ENCODE data around the gene ACTN4. TPM values are rescaled to one million over a fixed set of nuclear protein-coding genes. Genes with fewer than 3 reads are reported as not detected.

Gene ACTN4
- total RNA-seq, 1 donor from 2014 or later: 127 TPM

GRCh38 chr19:38678891-38679494, 31.5 kb downstream of the ACTN4 start:
- Histone ChIP-seq H3K4me1 (peaks cover 9% of the 10 kb centered on the region), H3K4me3 (no peak overlapping the region), H3K27ac (no peak overlapping the region), H2AFZ (replicated peaks) (no peak overlapping the region), H3K36me3 (no peaks in the 10 kb centered on the region), H3K9me3 (ENCODE audit: low read depth) (no peaks in the 10 kb centered on the region), H3K27me3 (no peaks in the 10 kb centered on the region), H3K79me2 (ENCODE audit: low read depth) (peaks cover 91% of the 10 kb centered on the region), H3K9ac (no peak overlapping the region), H3F3A (ENCODE audit: low read depth) (peaks cover 17% of the 10 kb centered on the region), H4K20me1 (ENCODE audit: low read depth) (peaks cover 77% of the 10 kb centered on the region), H3K4me2 (no peak overlapping the region)
- no peak for DNase-seq (ENCODE audit: low spot score)
- Mint-ChIP-seq H3K4me3 (no peak overlapping the region), H3K9me3 (peaks cover 2% of the 10 kb centered on the region), H3K36me3 (peaks cover 32% of the 10 kb centered on the region), H3K27ac (peak overlapping the region; percentile 87), H3K27me3 (ENCODE audit: insufficient read depth, low read depth) (peaks cover 2% of the 10 kb centered on the region), H3K4me1 (peaks cover 19% of the 10 kb centered on the region)
- TF ChIP-seq, protein P1, sequence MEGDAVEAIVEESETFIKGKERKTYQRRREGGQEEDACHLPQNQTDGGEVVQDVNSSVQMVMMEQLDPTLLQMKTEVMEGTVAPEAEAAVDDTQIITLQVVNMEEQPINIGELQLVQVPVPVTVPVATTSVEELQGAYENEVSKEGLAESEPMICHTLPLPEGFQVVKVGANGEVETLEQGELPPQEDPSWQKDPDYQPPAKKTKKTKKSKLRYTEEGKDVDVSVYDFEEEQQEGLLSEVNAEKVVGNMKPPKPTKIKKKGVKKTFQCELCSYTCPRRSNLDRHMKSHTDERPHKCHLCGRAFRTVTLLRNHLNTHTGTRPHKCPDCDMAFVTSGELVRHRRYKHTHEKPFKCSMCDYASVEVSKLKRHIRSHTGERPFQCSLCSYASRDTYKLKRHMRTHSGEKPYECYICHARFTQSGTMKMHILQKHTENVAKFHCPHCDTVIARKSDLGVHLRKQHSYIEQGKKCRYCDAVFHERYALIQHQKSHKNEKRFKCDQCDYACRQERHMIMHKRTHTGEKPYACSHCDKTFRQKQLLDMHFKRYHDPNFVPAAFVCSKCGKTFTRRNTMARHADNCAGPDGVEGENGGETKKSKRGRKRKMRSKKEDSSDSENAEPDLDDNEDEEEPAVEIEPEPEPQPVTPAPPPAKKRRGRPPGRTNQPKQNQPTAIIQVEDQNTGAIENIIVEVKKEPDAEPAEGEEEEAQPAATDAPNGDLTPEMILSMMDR (IDR thresholded peaks at IDR 0.05): no peak
- no peak for TF ChIP-seq EZH2phosphoT487 (IDR thresholded peaks at IDR 0.05)
- no peak for TF ChIP-seq EZH2 (IDR thresholded peaks at IDR 0.05)

DNA sequence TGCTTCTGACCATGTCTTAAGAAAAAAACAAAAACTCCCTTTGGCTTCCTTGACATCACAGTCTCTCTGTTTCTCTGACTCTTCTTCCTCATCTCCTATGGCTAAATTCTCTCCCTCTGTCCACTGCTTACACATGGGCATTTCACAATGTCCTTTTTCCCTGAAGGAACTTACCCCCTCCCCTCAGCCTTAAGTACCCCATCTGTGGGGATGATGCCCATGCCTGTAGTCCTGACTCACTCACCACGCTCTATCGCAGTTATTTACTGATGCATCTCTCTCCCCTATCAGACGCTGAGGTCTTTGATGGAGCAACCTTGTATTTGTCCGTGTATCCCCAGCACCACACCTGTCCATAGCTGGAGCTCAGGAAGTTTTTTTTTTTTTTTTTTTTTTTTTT, 32.4 kb downstream of the ACTN4 start:
- Histone ChIP-seq H3K9ac (no peak overlapping the region), H3K4me1 (peaks cover 15% of the 10 kb centered on the region), H3K9me3 (ENCODE audit: low read depth) (no peaks in the 10 kb centered on the region), H3K36me3 (no peaks in the 10 kb centered on the region), H3F3A (ENCODE audit: low read depth) (peaks cover 18% of the 10 kb centered on the region), H3K79me2 (ENCODE audit: low read depth) (peaks cover 91% of the 10 kb centered on the region), H3K4me3 (no peak overlapping the region), H3K4me2 (no peak overlapping the region), H4K20me1 (ENCODE audit: low read depth) (peaks cover 77% of the 10 kb centered on the region), H2AFZ (replicated peaks) (no peak overlapping the region), H3K27ac (no peak overlapping the region), H3K27me3 (no peaks in the 10 kb centered on the region)
- Mint-ChIP-seq H3K36me3 (peaks cover 31% of the 10 kb centered on the region), H3K27me3 (ENCODE audit: insufficient read depth, low read depth) (peaks cover 2% of the 10 kb centered on the region), H3K4me1 (peaks cover 23% of the 10 kb centered on the region), H3K4me3 (no peak overlapping the region), H3K9me3 (peaks cover 2% of the 10 kb centered on the region), H3K27ac (no peak overlapping the region)
- TF ChIP-seq, protein P1 (IDR thresholded peaks at IDR 0.05): no peak
- TF ChIP-seq EZH2phosphoT487 (IDR thresholded peaks at IDR 0.05): no peak
- no peak for TF ChIP-seq EZH2 (IDR thresholded peaks at IDR 0.05)
- DNase-seq (ENCODE audit: low spot score): no peak

GRCh38 chr19:38682195-38682867, 34.9 kb downstream of the ACTN4 start:
- Mint-ChIP-seq H3K27ac (peak overlapping the region; percentile 36), H3K4me1 (peaks cover 35% of the 10 kb centered on the region), H3K27me3 (ENCODE audit: insufficient read depth, low read depth) (peaks cover 2% of the 10 kb centered on the region), H3K4me3 (peak overlapping the region; percentile 36), H3K9me3 (peaks cover 2% of the 10 kb centered on the region), H3K36me3 (peaks cover 27% of the 10 kb centered on the region)
- Histone ChIP-seq H3K4me1 (peaks cover 33% of the 10 kb centered on the region), H4K20me1 (ENCODE audit: low read depth) (peaks cover 80% of the 10 kb centered on the region), H3K27me3 (no peaks in the 10 kb centered on the region), H3K27ac (peak overlapping the region; percentile 55), H3K4me3 (no peak overlapping the region), H3K4me2 (no peak overlapping the region), H2AFZ (replicated peaks) (no peak overlapping the region), H3K9ac (no peak overlapping the region), H3F3A (ENCODE audit: low read depth) (peaks cover 36% of the 10 kb centered on the region), H3K9me3 (ENCODE audit: low read depth) (no peaks in the 10 kb centered on the region), H3K36me3 (no peaks in the 10 kb centered on the region), H3K79me2 (ENCODE audit: low read depth) (peaks cover 93% of the 10 kb centered on the region)
- DNase-seq (ENCODE audit: low spot score): no peak
- TF ChIP-seq EZH2phosphoT487 (IDR thresholded peaks at IDR 0.05) (no peak), EZH2 (IDR thresholded peaks at IDR 0.05) (no peak)
- TF ChIP-seq, protein P1 (IDR thresholded peaks at IDR 0.05): no peak

Measured in neural progenitor cell (in vitro differentiated cells).